Osteocyte (in vitro differentiated cells): ENCODE results near the gene CIT. TPM values are rescaled to one million over a fixed set of nuclear protein-coding genes. Genes with fewer than 3 reads are reported as not detected.

Experiments used
- DNase-seq: peaks from one replicate; pipeline ENCODE4 v3.0.0; 2021; ENCODE audit warnings: mixed read lengths; ENCODE audit not compliant: unreplicated experiment; ENCODE audit errors: extremely low spot score
- H3K27ac Mint-ChIP-seq: one replicate; pipeline ENCODE4 v1.8.0; 2021; ENCODE audit warnings: mild to moderate bottlenecking, mixed read lengths; ENCODE audit not compliant: unreplicated experiment
- H3K27me3 Mint-ChIP-seq: one replicate; pipeline ENCODE4 v1.8.0; 2021; ENCODE audit warnings: mixed read lengths; ENCODE audit not compliant: unreplicated experiment
- H3K36me3 Mint-ChIP-seq: one replicate; pipeline ENCODE4 v1.8.0; 2021; ENCODE audit warnings: mixed read lengths; ENCODE audit not compliant: unreplicated experiment
- H3K4me1 Mint-ChIP-seq: one replicate; pipeline ENCODE4 v1.8.0; 2021; ENCODE audit warnings: mixed read lengths; ENCODE audit not compliant: unreplicated experiment
- H3K4me3 Mint-ChIP-seq: one replicate; pipeline ENCODE4 v1.8.0; 2021; ENCODE audit warnings: mild to moderate bottlenecking, moderate library complexity, mixed read lengths; ENCODE audit not compliant: unreplicated experiment
- H3K9me3 Mint-ChIP-seq: one replicate; pipeline ENCODE4 v1.8.0; 2021; ENCODE audit warnings: mixed read lengths; ENCODE audit not compliant: unreplicated experiment
- microRNA-seq: library from miRNA; unstranded; fragments of <30 nt; microRNA quantifications from one replicate; pipeline ENCODE4 v1.1.0, GENCODE V29; 2020; ENCODE audit not compliant: unreplicated experiment
- total RNA-seq: library from RNA; stranded (reverse); gene quantifications from 2 replicates; pipeline ENCODE4 v1.2.1, GENCODE V29; 2021
- TF ChIP-seq, protein P1 (sequence below): fragments of 200-600 bp; sonication (generic); IDR thresholded peaks from 2 replicates; pipeline ENCODE4 v1.5.0; 2021; ENCODE audit warnings: antibody characterized with exemption, mild to moderate bottlenecking, moderate library complexity

The CIT gene
- total RNA-seq, 1 donor from 2014 or later, result 10.2 TPM

DNA sequence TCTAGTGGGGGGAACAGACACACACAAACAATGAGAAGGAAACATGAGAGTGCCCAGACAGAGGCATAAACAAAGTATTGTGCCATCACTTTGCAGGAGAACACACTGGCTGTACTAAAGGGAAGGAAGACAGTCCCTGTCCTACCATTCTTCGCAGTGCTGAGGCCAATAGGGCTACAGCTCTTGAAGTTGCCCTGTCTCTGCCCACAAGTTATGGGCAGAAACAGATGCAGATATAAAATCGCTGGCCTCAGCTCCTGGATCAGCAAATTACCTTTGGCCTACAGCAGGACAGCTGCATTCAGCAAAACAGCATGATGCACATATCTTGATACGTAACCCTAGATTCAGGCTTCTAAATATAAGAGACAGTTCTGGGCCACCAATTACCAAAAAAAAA, 232.2 kb downstream of the CIT start:
- no peaks in the 10 kb centered on the region for H3K27me3 Mint-ChIP-seq
- no peak overlapping the region for H3K27ac Mint-ChIP-seq
- H3K4me1 Mint-ChIP-seq, result no peaks in the 10 kb centered on the region
- H3K36me3 Mint-ChIP-seq, result no peaks in the 10 kb centered on the region
- H3K9me3 Mint-ChIP-seq, result no peaks in the 10 kb centered on the region
- TF ChIP-seq, protein P1, sequence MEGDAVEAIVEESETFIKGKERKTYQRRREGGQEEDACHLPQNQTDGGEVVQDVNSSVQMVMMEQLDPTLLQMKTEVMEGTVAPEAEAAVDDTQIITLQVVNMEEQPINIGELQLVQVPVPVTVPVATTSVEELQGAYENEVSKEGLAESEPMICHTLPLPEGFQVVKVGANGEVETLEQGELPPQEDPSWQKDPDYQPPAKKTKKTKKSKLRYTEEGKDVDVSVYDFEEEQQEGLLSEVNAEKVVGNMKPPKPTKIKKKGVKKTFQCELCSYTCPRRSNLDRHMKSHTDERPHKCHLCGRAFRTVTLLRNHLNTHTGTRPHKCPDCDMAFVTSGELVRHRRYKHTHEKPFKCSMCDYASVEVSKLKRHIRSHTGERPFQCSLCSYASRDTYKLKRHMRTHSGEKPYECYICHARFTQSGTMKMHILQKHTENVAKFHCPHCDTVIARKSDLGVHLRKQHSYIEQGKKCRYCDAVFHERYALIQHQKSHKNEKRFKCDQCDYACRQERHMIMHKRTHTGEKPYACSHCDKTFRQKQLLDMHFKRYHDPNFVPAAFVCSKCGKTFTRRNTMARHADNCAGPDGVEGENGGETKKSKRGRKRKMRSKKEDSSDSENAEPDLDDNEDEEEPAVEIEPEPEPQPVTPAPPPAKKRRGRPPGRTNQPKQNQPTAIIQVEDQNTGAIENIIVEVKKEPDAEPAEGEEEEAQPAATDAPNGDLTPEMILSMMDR, result no peak
- no peak for DNase-seq
- no peak overlapping the region for H3K4me3 Mint-ChIP-seq

DNA sequence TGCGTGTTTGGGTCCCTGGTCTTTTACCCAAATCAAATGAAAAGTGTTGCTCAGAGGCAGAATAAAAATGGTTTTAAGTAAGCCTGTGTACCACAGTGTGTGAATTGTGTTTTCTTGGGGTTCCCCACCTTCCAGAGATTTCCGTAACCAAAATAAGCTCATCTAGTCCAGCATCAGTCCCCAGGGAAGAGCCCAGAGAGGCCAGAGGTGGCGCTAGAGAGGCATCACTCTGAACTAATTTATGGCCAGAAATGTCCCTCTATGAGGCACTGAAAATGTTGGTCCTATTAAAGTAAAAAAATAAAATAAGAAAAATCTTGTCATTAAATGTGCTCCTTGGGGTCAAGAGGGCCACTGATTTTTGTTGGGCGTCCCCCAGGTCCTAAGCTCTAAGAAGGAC, 234.1 kb downstream of the CIT start:
- no peaks in the 10 kb centered on the region for H3K4me1 Mint-ChIP-seq

More for the DNA sequence above, 234.1 kb downstream of the CIT start:
- Mint-ChIP-seq H3K4me3 (no peak overlapping the region), H3K36me3 (no peaks in the 10 kb centered on the region), H3K27ac (no peak overlapping the region), H3K9me3 (no peaks in the 10 kb centered on the region), H3K27me3 (no peaks in the 10 kb centered on the region)
- TF ChIP-seq, protein P1, result peak; percentile 13
- no peak for DNase-seq

Small RNA genes lying within 50 kb of the gene (microRNA-seq; reads per million reads assigned to microRNA genes)
- gene MIR1178, result not detected

Other genes starting within 250 kb of the CIT start
- 24.7 and 25.3 TPM in 2 replicates for gene PRKAB1, start 209.2 kb downstream of the CIT start, total RNA-seq
- not detected in 2 replicates for gene BICDL1, start 111.9 kb upstream of the CIT start, total RNA-seq
- 47.1 and 55.7 TPM in 2 replicates for gene RAB35, start 239.4 kb upstream of the CIT start, total RNA-seq